Kidney glomerular epithelial cell (primary cell): ENCODE results near the gene CTSK.
"Not testable (repeated sequence)": the region's sequence is repeated elsewhere in the genome, so short reads cannot be mapped to it uniquely, and the experiment has no call there.

ENCODE experiments used
- DNase-seq: peaks from one replicate; lab custom pipeline; 2025; lab: John Stamatoyannopoulos, UW

The CTSK gene

GRCh38 chr1:150808121-150808520 lies at the start of gene CTSK:
Gene CTSK (minus strand): TSS chr1:150808260. CDS start chr1:150806805, 1,455 bp downstream.
- no peak for DNase-seq

- not testable (repeated sequence) for DNase-seq
Measured at GRCh38 chr1:150852734-150853133, 44.7 kb upstream of the CTSK start.

GRCh38 chr1:150850801-150851362 lies 42.8 kb upstream of the CTSK start:
- DNase-seq, result not testable (repeated sequence)

GRCh38 chr1:150846473-150847146 lies 38.5 kb upstream of the CTSK start:
- DNase-seq, result no peak

DNA sequence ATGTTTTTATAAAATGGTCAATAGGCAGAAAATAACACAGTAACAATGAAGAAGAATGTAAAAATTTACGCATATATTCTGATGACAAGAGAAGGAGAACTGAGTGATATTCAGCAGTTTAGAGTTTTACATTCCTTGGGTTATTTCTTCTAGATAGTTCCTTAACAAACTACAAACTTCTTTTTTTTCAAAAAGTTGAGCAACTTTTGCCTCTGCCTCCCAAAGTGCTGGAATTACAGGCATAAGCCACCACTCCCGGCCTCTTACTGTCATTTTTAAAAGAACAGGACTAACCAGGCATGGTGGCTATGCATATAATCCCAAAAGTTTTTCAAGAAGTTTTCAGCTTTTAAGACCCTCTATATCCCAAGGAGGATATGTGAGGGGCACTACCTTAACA lies 35.4 kb upstream of the CTSK start:
- no peak for DNase-seq

- DNase-seq, result no peak
Measured at GRCh38 chr1:150842964-150843363, 34.9 kb upstream of the CTSK start.

- DNase-seq, result no peak
Measured at GRCh38 chr1:150842343-150842742, 34.3 kb upstream of the CTSK start.

GRCh38 chr1:150841626-150842025 lies 33.6 kb upstream of the CTSK start:
- no peak for DNase-seq

- DNase-seq, result not testable (repeated sequence)
Measured at GRCh38 chr1:150840850-150841249, 32.8 kb upstream of the CTSK start.

- peak; percentile 72 for DNase-seq
Measured at GRCh38 chr1:150836129-150836773, 28.2 kb upstream of the CTSK start.

DNA sequence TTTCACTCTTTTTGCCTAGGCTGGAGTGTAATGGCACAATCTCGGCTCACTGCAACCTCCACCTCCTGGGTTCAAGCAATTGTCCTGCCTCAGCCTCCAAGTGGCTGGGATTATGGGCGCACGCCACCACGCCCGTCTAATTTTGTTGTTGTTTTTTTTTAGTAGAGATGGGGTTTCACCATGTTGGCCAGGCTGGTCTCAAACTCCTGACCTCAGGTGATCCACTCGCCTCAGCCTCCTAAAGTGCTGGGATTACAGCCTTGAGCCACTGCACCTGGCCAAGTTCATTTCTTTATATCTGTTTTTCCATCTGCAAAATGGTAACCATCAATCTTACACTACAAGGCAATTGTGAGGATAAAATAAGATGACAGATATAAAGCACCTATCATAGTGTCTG lies 25.9 kb upstream of the CTSK start:
- not testable (repeated sequence) for DNase-seq

- no peak for DNase-seq
Measured at GRCh38 chr1:150832597-150832996, 24.5 kb upstream of the CTSK start.

DNA sequence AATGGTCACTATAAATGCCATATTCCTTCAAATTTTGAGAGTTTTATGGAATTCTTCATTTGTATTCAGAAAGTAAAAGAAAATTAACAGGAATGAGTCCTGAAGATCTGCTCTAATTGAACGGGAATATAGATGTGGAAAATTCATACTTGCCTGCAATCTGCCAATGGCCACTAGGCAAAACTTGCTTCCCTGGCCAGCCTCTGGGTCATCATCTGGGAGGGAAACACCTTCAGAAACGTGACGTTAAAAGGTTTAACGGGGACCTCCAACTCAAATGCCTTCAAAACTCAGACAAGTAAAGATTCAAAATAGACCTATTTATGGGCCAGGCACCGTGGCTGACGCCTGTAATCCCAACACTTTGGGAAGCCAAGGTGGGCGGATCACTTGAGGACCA lies 21.7 kb upstream of the CTSK start:
- DNase-seq, result no peak

GRCh38 chr1:150826299-150826698 lies 18.2 kb upstream of the CTSK start:
- no peak for DNase-seq

DNA sequence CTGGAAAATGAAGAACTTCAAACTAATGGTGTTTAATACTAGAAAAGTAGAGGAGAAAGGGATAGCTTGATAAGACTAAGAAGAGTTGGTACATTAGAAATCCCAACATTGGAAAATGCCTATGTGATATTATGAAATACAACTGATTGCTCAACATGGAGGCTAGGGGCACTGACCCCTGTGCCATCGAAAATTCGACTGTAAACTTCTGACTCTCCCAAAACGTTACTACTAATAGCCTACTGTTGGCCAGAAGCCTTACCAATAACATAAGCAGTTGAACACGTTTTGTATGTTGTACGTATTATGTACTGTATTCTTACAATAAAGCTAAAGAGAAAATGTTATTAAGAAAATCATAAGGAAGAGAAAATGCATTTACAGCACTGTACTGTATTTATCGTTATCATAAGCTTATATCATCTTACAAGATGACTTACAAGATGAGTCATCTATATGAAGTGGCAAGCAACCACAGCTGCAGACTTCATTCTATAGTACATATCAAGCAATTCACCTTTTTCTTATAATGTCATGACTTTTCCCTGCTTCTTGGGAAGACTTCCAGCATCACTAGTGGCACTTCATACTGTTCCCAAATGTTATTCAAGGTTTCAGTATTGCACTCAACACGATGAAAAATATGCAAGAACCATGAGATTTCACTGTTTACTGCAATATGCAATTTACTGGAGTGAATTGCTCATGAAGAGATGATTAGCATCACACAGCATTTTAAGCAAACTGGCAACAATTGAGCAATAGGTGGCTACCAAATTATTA lies 12.9 kb upstream of the CTSK start:
- no peak for DNase-seq

DNA sequence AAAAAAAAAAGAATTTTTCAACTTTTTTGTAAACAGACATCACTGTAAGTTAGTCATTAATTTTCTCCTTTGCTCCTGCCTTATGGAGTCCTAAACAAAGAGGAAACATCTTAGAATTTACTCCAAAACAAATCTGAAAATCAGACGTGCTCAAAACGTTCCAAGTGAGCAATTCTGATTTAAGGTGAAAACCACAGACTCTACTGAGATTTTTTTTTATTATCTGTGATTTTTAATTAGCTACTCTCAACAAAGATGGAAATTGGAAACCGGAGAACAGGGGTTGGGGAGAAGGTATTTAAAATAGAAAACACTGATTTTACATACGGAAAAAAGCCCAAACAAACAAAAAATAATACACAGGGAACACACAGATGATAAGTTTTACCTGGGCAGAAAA lies 7.8 kb upstream of the CTSK start:
- no peak for DNase-seq

GRCh38 chr1:150813028-150813707 lies 5.1 kb upstream of the CTSK start:
- peak; percentile 72 for DNase-seq

DNA sequence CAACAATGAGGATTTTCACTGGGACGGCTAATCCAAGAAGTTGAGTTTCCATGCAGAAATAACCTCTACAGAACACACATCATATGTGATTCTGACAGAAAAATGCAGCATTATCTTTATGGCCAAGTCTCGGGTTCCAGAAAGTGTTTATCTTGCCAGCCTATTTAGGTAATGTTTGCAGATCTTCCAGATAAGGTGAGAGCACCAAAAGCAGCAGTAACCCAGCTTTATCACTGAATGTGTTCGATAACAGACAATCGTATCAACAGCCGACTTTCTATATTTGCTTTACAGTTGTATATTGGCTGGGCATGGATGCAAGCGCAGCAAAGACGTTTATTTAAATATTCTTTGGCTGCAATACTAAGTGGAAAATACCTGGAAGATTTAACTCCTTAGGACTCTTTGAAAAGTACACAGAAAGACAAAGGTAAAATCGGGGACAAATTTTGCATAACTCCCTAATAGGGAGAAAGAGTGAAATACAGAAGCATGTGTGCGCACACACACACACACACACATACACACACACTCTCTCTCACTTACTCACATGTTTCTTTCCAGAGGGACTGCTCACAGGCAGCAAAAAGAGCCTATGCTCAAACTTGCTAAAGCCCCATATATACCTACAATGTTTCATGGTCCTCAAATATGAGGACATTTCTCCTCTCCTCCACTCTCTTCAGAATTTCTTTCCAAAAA lies 3.0 kb upstream of the CTSK start:
- DNase-seq, result no peak

GRCh38 chr1:150809651-150810050 lies 1.6 kb upstream of the CTSK start:
- DNase-seq, result no peak

- no peak for DNase-seq
Measured at GRCh38 chr1:150808846-150809245, 786 bp upstream of the CTSK start.

DNA sequence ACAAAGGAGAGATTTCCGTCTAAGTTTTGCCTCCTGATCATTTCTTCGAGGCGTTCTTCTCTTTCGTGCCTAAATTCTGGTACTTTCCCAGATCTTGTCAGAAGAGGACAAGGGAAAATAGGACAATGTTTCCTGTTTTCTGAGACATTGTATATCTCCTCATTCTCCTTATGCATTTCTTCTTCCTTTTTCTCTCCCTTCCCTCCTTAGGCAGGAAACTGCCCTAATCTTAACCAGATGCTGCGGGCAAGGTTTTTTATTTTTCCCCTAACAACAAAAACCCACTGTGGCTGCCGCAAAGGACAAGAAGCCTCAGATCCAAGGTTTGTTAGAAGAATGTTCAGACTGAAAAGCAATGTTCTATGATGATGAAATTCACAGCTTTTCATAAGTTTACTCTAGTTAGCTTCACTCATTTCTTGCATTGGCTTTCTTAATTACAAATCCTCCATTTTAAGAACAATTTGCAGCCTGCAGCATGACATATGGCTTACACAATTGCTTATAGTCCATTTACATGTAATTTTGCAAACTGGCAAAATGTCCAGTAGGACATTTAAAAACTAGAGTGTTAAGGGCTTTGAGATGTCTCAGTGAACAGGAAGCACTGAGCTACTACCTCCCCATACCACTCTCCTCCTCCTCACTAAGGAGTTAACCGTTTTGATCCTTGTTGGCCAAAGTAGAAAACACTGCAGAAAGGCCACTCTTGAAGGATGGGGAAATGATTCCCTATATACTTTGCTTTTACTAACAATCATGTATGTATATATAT lies 624 bp downstream of the CTSK start:
- no peak for DNase-seq
